Thyroid gland (tissue), 4 donors: ENCODE data around the gene CAPN10.

Experiments
- POLR2A ChIP-seq, 2 donors: fragments of 450-650 bp; IDR thresholded peaks; one replicate each; pipeline ENCODE4 v1.6.1; 2017; ENCODE audit warnings: antibody characterized with exemption in 2 of 2, mild to moderate bottlenecking in 2 of 2, moderate library complexity in 1 of 2
- TF ChIP-seq, protein P1 (sequence below), 6 experiments: fragments of 200-600 bp in 3 of 6; fragments of 450-650 bp in 3 of 6; sonication (generic) in 3 of 6; IDR thresholded peaks; one replicate each; pipeline ENCODE4 v1.5.1; 2016 to 2019; ENCODE audit warnings: antibody characterized with exemption in 6 of 6, mild to moderate bottlenecking in 2 of 6, inconsistent platforms in 1 of 6, moderate library complexity in 1 of 6

DNA sequence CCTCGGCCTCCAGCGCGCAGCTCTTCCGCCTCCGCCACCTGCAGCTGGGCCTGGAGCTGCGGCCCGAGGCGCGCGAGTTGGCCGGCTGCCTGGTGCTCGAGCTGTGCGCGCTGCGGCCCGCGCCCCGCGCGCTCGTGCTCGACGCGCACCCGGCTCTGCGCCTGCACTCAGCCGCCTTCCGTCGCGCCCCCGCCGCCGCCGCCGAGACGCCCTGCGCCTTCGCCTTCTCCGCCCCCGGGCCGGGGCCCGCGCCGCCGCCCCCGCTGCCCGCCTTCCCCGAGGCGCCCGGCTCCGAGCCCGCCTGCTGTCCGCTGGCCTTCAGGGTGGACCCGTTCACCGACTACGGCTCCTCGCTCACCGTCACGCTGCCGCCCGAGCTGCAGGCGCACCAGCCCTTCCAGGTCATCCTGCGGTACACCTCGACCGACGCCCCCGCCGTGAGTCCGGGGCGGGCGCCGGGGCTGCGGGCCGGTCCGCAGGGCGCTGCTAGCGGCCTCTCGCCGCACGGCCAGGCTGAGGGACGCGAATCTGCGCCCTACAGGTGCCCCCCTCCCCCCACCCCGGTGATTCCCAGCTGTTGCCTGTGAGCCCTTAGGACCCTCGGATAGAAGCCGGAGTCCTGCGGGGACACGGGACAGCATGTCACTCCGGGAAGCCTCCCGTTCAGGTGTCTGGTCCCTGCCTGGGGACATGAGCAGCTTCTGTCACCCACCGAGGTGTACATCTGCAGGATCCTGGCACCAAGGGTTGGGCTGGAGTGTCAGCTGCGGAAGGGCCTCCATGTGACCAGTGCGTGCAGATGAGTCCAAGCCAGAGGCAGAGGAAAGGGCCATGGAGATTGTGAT lies 17.6 kb upstream of the CAPN10 start:
- TF ChIP-seq, protein P1, sequence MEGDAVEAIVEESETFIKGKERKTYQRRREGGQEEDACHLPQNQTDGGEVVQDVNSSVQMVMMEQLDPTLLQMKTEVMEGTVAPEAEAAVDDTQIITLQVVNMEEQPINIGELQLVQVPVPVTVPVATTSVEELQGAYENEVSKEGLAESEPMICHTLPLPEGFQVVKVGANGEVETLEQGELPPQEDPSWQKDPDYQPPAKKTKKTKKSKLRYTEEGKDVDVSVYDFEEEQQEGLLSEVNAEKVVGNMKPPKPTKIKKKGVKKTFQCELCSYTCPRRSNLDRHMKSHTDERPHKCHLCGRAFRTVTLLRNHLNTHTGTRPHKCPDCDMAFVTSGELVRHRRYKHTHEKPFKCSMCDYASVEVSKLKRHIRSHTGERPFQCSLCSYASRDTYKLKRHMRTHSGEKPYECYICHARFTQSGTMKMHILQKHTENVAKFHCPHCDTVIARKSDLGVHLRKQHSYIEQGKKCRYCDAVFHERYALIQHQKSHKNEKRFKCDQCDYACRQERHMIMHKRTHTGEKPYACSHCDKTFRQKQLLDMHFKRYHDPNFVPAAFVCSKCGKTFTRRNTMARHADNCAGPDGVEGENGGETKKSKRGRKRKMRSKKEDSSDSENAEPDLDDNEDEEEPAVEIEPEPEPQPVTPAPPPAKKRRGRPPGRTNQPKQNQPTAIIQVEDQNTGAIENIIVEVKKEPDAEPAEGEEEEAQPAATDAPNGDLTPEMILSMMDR (IDR thresholded peaks at IDR 0.05), result peak in 1 of 6 experiments; percentile 6
- peak in 1 of 2 donors; percentile 67 for TF ChIP-seq POLR2A (IDR thresholded peaks at IDR 0.05)
